RWPE2 (cell line): ENCODE data around the gene MGRN1.

Experiments used
- ATAC-seq: fragments of 200-7000 bp; cut with Tn5 transposase; 3 replicates; pipeline ENCODE4 v1.9.1; 2021; ENCODE audit warnings: low read depth
- DNase-seq: peaks from one replicate; pipeline ENCODE4 v3.0.0-alpha.2; 2020; ENCODE audit warnings: low spot score
- H3K27ac ChIP-seq: fragments of 450-650 bp; 2 replicates; pipeline ENCODE4 v1.5.1; 2017; ENCODE audit warnings: mild to moderate bottlenecking; ENCODE audit not compliant: poor library complexity, severe bottlenecking
- H3K27me3 ChIP-seq: fragments of 250-450 bp; sonication (Bioruptor Pico); 2 replicates; pipeline ENCODE4 v1.5.1; 2021; ENCODE audit warnings: mild to moderate bottlenecking, moderate library complexity; ENCODE audit not compliant: insufficient read depth, poor library complexity, severe bottlenecking
- H3K36me3 ChIP-seq: fragments of 250-450 bp; sonication (Bioruptor Pico); 2 replicates; pipeline ENCODE4 v1.5.1; 2020; ENCODE audit warnings: low read depth, mild to moderate bottlenecking, moderate library complexity
- H3K4me1 ChIP-seq: fragments of 250-450 bp; sonication (Bioruptor Pico); 2 replicates; pipeline ENCODE4 v1.5.1; 2021; ENCODE audit warnings: mild to moderate bottlenecking, moderate library complexity; ENCODE audit not compliant: insufficient read depth, poor library complexity, severe bottlenecking
- H3K4me3 ChIP-seq: fragments of 250-450 bp; sonication (Bioruptor Pico); 2 replicates; pipeline ENCODE4 v1.5.1; 2021; ENCODE audit warnings: mild to moderate bottlenecking, moderate library complexity; ENCODE audit not compliant: severe bottlenecking
- H3K9me3 ChIP-seq: fragments of 250-450 bp; sonication (Bioruptor Pico); 2 replicates; pipeline ENCODE4 v1.5.1; 2021; ENCODE audit warnings: mild to moderate bottlenecking, moderate library complexity; ENCODE audit not compliant: severe bottlenecking
- CTCF ChIP-seq: fragments of 450-650 bp; IDR thresholded peaks from one replicate; pipeline ENCODE4 v1.5.1; 2017; ENCODE audit warnings: mild to moderate bottlenecking, moderate library complexity; ENCODE audit not compliant: poor library complexity, severe bottlenecking

The MGRN1 gene

DNA sequence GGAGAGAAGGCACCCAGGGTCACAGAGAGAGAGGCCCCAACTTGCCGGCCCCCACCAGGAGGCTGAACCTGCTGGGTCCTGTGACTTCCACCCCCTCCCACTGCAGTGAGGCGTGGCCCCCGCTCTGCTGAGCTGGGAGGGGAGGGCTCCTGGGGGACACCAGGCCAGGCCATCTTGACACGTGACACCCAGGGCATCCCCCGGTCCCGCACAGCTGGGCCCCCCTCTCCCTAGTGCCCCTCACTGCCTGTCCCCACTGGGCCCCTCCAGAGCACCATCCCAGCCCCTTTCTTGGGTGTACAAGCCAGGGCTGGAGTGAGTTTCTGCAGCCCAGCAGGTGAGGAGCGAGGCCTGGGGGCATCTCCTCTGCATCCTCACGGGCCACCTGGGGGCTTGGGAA is 22.3 kb upstream of the MGRN1 start:
- ATAC-seq (no peak), DNase-seq (no peak)
- no peak for TF ChIP-seq CTCF
- Histone ChIP-seq H3K27ac (no peak overlapping the region), H3K4me1 (peaks cover 3% of the 10 kb centered on the region), H3K27me3 (no peaks in the 10 kb centered on the region), H3K9me3 (no peaks in the 10 kb centered on the region), H3K4me3 (no peak overlapping the region), H3K36me3 (no peaks in the 10 kb centered on the region)

- TF ChIP-seq CTCF = no peak
- no peak for DNase-seq
- no peaks in the 10 kb centered on the region for H3K4me1 ChIP-seq
- H3K27ac ChIP-seq = no peak overlapping the region
- no peaks in the 10 kb centered on the region for H3K9me3 ChIP-seq
- ATAC-seq = no peak
- H3K4me3 ChIP-seq = no peak overlapping the region
- no peaks in the 10 kb centered on the region for H3K27me3 ChIP-seq
- no peaks in the 10 kb centered on the region for H3K36me3 ChIP-seq
These were observed 20.9 kb upstream of the MGRN1 start for GRCh38 chr16:4603624-4604170.

- no peaks in the 10 kb centered on the region for H3K9me3 ChIP-seq
- no peak overlapping the region for H3K27ac ChIP-seq
- H3K36me3 ChIP-seq = no peaks in the 10 kb centered on the region
- H3K4me1 ChIP-seq = no peaks in the 10 kb centered on the region
- no peak for TF ChIP-seq CTCF
- H3K4me3 ChIP-seq = no peak overlapping the region
- DNase-seq (no peak), ATAC-seq (no peak)
- H3K27me3 ChIP-seq = no peaks in the 10 kb centered on the region
These were observed 20.2 kb upstream of the MGRN1 start for GRCh38 chr16:4604401-4604800.

DNA sequence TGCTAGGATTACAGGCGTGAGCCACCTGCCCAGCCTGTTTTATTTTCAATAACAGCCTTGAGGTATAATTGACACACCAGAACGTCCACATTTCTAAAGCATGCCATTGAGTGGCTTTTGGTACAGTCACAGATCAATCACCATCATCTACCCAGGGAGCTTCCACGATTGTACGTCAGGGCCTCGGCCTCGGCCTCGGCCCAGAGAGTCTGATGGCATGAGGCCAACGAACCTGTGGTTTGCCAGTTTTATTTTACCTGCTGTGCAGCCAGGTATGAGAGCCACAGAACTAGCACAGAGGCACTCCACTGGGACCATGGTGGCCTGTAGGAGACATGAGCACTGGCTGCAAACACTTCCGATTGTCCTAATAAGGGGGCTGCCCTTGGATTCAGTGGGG is 18.3 kb upstream of the MGRN1 start:
- Histone ChIP-seq H3K4me3 (no peak overlapping the region), H3K27ac (no peak overlapping the region), H3K4me1 (no peaks in the 10 kb centered on the region), H3K36me3 (no peaks in the 10 kb centered on the region), H3K9me3 (no peaks in the 10 kb centered on the region), H3K27me3 (no peaks in the 10 kb centered on the region)
- DNase-seq (no peak), ATAC-seq (no peak)
- TF ChIP-seq CTCF = no peak

GRCh38 chr16:4607841-4608703 is 16.6 kb upstream of the MGRN1 start:
- H3K4me3 ChIP-seq = no peak overlapping the region
- H3K9me3 ChIP-seq = no peaks in the 10 kb centered on the region
- TF ChIP-seq CTCF = no peak
- no peak for ATAC-seq
- H3K27ac ChIP-seq = no peak overlapping the region
- no peaks in the 10 kb centered on the region for H3K27me3 ChIP-seq
- DNase-seq = no peak
- H3K4me1 ChIP-seq = peaks cover 3% of the 10 kb centered on the region
- no peaks in the 10 kb centered on the region for H3K36me3 ChIP-seq
